ENCODE measurements around the gene ILF2. TPM values are rescaled to one million over a fixed set of nuclear protein-coding genes. Genes with fewer than 3 reads are reported as not detected.
A peak's percentile ranks its signal among the peaks of the same experiment; 100 is the strongest.

Gene ILF2
- polyA plus RNA-seq, 2 of the 4 experiments (the other 2 are of a cell fraction), result 249 to 285 TPM

DNA sequence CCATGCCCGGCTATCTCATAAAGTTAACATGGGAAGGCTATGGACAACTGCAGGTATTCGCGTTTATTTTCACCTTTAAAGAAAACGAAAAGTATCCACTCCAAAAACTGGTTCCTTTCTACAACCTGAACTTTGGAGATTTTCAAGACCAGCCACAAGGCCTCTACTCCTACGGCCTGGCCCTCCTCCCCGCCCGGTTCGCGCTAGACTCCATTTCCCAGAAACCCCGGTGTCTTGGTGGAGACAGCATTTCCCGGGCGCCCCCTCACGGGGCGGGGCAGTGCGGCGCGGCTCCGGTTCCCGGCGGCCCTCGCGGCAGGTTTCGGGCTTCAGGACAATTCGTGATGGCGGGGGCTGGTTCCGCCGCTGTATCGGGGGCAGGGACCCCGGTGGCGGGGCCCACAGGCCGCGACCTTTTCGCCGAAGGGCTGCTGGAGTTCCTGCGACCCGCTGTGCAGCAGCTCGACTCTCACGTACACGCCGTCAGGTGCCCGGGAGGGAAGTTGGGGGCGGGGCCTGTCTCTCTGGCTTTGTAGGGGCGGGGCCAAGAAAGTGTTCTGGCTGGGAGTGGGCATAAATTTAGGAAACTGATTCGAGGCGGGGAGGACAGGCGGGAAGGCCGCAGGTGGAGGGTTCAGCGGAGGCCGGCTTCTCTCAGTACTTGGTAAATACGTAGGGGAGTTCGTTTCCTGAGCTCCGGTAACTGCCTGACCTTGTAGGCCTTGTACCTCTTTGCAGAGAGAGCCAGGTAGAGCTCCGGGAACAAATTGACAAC is 12.2 kb downstream of the ILF2 start, which contains the start of gene SNAPIN:
Gene SNAPIN (plus strand): TSS at position 304 of the 775 bp plus-strand sequence. CDS start 41 bp downstream, at position 345.
- peak; percentile 96 to 99 for ATAC-seq
- peak; percentile 88 to 91 for DNase-seq (ENCODE audit: low read depth in 1 of 2, low spot score in 1 of 2)
- H3K4me2 ChIP-seq, result peak within 1 kb of the TSS; percentile 89
- H3K4me3 ChIP-seq, result peak within 1 kb of the TSS; percentile 69
- CTCF ChIA-PET, result interaction anchor here (0.6 to 2.1 kb wide), 12 partner anchors 9 to 1549 kb away, joined by 3 to 14 read pairs (median 4); partner anchors contain the start of genes S100A13 and THBS3
- peaks cover 12% of the 10 kb centered on the region; the same call in 2 of the 3 replicates for H3K4me1 ChIP-seq
- TF ChIP-seq CEBPB (IDR thresholded peaks at IDR 0.05), result no peak
- TF ChIP-seq, protein P1, sequence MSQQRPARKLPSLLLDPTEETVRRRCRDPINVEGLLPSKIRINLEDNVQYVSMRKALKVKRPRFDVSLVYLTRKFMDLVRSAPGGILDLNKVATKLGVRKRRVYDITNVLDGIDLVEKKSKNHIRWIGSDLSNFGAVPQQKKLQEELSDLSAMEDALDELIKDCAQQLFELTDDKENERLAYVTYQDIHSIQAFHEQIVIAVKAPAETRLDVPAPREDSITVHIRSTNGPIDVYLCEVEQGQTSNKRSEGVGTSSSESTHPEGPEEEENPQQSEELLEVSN (IDR thresholded peaks at IDR 0.05; ENCODE audit: borderline replicate concordance, low read depth), result peak; percentile 27; the same call in 1 of the 2 replicates
- peak; percentile 59 to 88; a peak in 4 of 5 replicates for TF ChIP-seq JUN (IDR thresholded peaks at IDR 0.05)
- peak; percentile 8; the same call in 1 of the 2 replicates for TF ChIP-seq HOXB13 (CRISPR knock-in tag; IDR thresholded peaks at IDR 0.05; ENCODE audit: low read depth)
- TF ChIP-seq, protein P2, sequence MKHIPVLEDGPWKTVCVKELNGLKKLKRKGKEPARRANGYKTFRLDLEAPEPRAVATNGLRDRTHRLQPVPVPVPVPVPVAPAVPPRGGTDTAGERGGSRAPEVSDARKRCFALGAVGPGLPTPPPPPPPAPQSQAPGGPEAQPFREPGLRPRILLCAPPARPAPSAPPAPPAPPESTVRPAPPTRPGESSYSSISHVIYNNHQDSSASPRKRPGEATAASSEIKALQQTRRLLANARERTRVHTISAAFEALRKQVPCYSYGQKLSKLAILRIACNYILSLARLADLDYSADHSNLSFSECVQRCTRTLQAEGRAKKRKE (CRISPR knock-in tag; IDR thresholded peaks at IDR 0.05; ENCODE audit: low read depth), result 0 out of 2 replicates have a peak, but pooled peaks have one; percentile 26
- TF ChIP-seq, protein P3, sequence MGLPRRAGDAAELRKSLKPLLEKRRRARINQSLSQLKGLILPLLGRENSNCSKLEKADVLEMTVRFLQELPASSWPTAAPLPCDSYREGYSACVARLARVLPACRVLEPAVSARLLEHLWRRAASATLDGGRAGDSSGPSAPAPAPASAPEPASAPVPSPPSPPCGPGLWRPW (IDR thresholded peaks at IDR 0.05), result no peak
- TF ChIP-seq CBX2 (IDR thresholded peaks at IDR 0.05; ENCODE audit: borderline replicate concordance, low read depth), result no peak
- no peak for TF ChIP-seq RFX5 (IDR thresholded peaks at IDR 0.05)
- TF ChIP-seq, protein P4, sequence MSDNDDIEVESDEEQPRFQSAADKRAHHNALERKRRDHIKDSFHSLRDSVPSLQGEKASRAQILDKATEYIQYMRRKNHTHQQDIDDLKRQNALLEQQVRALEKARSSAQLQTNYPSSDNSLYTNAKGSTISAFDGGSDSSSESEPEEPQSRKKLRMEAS (IDR thresholded peaks at IDR 0.05), result peak; percentile 28; the same call in 1 of the 2 replicates
- TF ChIP-seq, protein P5, sequence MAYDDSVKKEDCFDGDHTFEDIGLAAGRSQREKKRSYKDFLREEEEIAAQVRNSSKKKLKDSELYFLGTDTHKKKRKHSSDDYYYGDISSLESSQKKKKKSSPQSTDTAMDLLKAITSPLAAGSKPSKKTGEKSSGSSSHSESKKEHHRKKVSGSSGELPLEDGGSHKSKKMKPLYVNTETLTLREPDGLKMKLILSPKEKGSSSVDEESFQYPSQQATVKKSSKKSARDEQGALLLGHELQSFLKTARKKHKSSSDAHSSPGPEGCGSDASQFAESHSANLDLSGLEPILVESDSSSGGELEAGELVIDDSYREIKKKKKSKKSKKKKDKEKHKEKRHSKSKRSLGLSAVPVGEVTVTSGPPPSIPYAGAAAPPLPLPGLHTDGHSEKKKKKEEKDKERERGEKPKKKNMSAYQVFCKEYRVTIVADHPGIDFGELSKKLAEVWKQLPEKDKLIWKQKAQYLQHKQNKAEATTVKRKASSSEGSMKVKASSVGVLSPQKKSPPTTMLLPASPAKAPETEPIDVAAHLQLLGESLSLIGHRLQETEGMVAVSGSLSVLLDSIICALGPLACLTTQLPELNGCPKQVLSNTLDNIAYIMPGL (CRISPR knock-in tag; IDR thresholded peaks at IDR 0.05; ENCODE audit: borderline replicate concordance), result no peak
- no peak for TF ChIP-seq SMC3 (IDR thresholded peaks at IDR 0.05)
- TF ChIP-seq, protein P6, sequence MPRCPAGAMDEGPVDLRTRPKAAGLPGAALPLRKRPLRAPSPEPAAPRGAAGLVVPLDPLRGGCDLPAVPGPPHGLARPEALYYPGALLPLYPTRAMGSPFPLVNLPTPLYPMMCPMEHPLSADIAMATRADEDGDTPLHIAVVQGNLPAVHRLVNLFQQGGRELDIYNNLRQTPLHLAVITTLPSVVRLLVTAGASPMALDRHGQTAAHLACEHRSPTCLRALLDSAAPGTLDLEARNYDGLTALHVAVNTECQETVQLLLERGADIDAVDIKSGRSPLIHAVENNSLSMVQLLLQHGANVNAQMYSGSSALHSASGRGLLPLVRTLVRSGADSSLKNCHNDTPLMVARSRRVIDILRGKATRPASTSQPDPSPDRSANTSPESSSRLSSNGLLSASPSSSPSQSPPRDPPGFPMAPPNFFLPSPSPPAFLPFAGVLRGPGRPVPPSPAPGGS (IDR thresholded peaks at IDR 0.05), result peak; percentile 75; the same call in 1 of the 3 replicates
- TF ChIP-seq PHF8 (IDR thresholded peaks at IDR 0.05; ENCODE audit: borderline replicate concordance, low read depth), result peak; percentile 89
- 0 out of 2 replicates have a peak, but pooled peaks have one; percentile 30 for TF ChIP-seq MYC (IDR thresholded peaks at IDR 0.05; ENCODE audit: borderline replicate concordance, low read length)
- no peak for TF ChIP-seq SREBF2 (IDR thresholded peaks at IDR 0.05)
- no peak for TF ChIP-seq CHD4 (IDR thresholded peaks at IDR 0.05; ENCODE audit: borderline replicate concordance)
- no peak for TF ChIP-seq MAZ (IDR thresholded peaks at IDR 0.05; ENCODE audit: borderline replicate concordance, low read depth, low read length)
- peak; percentile 49 for TF ChIP-seq POLR2A (IDR thresholded peaks at IDR 0.05; ENCODE audit: low read length)
- TF ChIP-seq RCOR1 (IDR thresholded peaks at IDR 0.05; ENCODE audit: low read depth, low read length), result no peak
- TF ChIP-seq RARB (CRISPR knock-in tag; IDR thresholded peaks at IDR 0.05), result no peak
- H3K27ac ChIP-seq, result peak within 1 kb of the TSS; percentile 86 to 94
- no peak for FAIRE-seq
- POLR2A ChIA-PET, result interaction anchor here (0.6 to 1.6 kb wide), 7 partner anchors 11 to 332 kb away, joined by 3 to 6 read pairs (median 4); partner anchors contain the start of genes CHTOP, CREB3L4, INTS3 and S100A6
- 3% methylated on average over 42 of the region's 53 CpGs for WGBS (ENCODE audit: missing lambda C conversion rate)
- no peaks in the 10 kb centered on the region for H3K9me3 ChIP-seq
